ENCODE measurements around the gene RHOV.

The RHOV gene

DNA sequence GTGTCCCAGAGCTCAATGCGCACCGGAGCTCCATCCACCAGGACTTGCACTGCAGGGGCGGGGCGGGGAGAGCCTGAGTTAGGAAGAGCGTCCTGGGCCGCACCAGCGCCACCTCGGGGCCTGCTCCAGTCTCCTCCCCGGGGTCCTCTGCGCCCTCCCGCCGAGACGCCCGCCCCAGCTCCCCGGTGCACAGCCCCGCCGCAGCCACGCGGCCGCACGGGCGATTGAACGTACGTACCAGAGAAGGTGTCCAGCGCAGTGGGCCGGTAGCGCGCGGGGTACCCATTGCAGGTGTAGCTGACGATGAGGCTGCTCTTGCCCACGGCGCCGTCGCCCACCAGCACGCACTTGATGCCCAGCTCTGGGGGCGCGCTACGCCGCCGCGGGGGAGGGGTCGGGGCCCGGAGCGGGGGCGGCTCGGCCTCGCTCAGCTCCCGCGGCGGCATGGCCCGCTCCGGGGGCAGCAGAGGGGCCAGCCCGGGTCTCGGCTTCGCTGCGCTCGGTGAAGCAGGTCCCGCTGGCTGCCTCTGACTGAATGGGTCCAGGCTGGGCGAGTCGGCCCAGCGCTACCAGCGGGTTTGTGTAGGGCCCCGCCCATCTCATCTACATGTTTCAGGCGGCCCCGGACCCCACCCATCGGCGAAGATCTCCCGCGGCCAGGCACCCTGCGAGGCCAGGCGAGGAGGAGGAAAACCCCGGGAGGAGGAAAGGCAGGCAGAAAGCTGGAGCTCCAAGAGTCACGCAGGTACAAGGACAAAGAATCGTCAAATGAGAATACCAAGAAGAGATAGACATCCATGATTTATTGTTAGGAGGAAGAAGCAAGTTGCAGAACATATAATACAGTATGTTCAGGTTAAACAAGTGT lies at the start of gene RHOV:
RHOV (minus strand) TSS at position 541 of the 868 bp plus-strand sequence; CDS start at position 446, 95 bp downstream.
- Mint-ChIP-seq H3K4me1 (ENCODE audit: low read depth) (peaks cover 11% of the 10 kb centered on the region), H3K27me3 (ENCODE audit: low read depth) (peaks cover 18% of the 10 kb centered on the region), H3K36me3 (ENCODE audit: low read depth) (no peaks in the 10 kb centered on the region), H3K27ac (peak within 1 kb of the TSS; percentile 6), H3K4me3 (peak within 1 kb of the TSS; percentile 86), H3K9me3 (no peaks in the 10 kb centered on the region)
- DNase-seq (ENCODE audit: low spot score), result peak; percentile 67

DNA sequence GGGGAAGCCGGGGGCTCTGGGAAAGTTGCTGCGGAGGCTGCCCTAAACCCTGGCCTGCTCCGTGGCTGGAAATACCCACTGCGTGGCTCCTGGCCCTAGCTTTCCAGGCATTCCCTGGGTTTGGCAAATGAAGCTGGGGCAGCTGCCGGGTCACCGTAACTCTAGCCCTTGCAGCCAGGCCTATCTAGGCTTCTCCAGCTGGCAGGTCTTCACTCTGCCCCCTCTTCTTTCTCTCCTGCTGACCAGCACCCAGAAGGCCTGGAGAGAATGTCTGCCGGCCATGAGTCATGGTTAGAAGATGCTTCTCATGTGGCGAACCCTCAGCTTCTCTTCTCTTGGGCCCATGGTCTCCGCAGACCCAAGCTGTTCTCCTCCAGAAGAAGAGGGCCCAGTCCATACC lies 49.5 kb upstream of the RHOV start:
- H3K36me3 Mint-ChIP-seq (ENCODE audit: low read depth), result no peaks in the 10 kb centered on the region
- no peak overlapping the region for H3K4me3 Mint-ChIP-seq
- H3K9me3 Mint-ChIP-seq, result no peaks in the 10 kb centered on the region
- H3K27me3 Mint-ChIP-seq (ENCODE audit: low read depth), result peaks cover 43% of the 10 kb centered on the region
- peaks cover 8% of the 10 kb centered on the region for H3K4me1 Mint-ChIP-seq (ENCODE audit: low read depth)
- no peak for DNase-seq (ENCODE audit: low spot score)
- no peak overlapping the region for H3K27ac Mint-ChIP-seq

- Mint-ChIP-seq H3K4me1 (ENCODE audit: low read depth) (peaks cover 7% of the 10 kb centered on the region), H3K4me3 (no peak overlapping the region), H3K36me3 (ENCODE audit: low read depth) (no peaks in the 10 kb centered on the region), H3K27ac (no peak overlapping the region), H3K27me3 (ENCODE audit: low read depth) (peaks cover 37% of the 10 kb centered on the region), H3K9me3 (no peaks in the 10 kb centered on the region)
- no peak for DNase-seq (ENCODE audit: low spot score)
Measured at GRCh38 chr15:40922608-40923005, 48.6 kb upstream of the RHOV start.

- Mint-ChIP-seq H3K27ac (no peak overlapping the region), H3K27me3 (ENCODE audit: low read depth) (peaks cover 33% of the 10 kb centered on the region), H3K4me1 (ENCODE audit: low read depth) (peaks cover 5% of the 10 kb centered on the region), H3K9me3 (no peaks in the 10 kb centered on the region), H3K4me3 (no peak overlapping the region), H3K36me3 (ENCODE audit: low read depth) (no peaks in the 10 kb centered on the region)
- no peak for DNase-seq (ENCODE audit: low spot score)
Measured at GRCh38 chr15:40921949-40922607, 48.0 kb upstream of the RHOV start.

GRCh38 chr15:40918799-40919392 lies 44.9 kb upstream of the RHOV start:
- Mint-ChIP-seq H3K4me1 (ENCODE audit: low read depth) (no peaks in the 10 kb centered on the region), H3K9me3 (no peaks in the 10 kb centered on the region), H3K27me3 (ENCODE audit: low read depth) (peaks cover 10% of the 10 kb centered on the region), H3K4me3 (no peak overlapping the region), H3K36me3 (ENCODE audit: low read depth) (no peaks in the 10 kb centered on the region), H3K27ac (no peak overlapping the region)
- no peak for DNase-seq (ENCODE audit: low spot score)

DNA sequence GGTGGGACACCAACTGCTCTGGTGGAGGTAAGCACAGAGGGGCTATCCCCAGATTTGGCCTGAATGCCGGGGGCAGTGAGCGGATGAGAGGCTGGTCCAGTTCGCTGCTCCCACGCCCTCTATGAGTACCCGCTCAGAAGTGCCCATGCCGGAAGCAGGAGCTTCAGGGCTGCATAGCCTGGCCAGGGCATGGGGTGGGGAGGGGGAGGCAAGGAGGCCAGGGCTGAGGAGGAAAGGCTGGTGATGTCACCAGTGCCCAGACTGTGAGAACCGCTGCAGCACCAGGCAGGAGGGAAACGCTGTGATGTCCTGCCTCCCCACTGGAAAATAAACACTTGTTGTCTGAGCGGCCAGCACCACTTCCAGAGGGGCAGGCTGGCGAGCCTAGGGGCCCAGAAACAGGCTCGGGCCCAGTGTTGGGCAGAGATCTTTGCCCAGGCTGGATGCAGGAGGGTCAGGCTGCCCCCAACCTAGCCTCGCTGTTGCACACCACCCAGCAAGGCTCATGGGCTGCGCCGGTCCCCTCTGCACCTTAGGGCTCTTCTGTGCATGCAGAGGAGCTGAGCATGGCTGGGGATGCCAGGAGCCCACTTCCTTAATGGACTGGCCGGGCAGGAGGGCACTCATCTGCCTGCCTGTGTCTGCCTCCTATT lies 44.2 kb upstream of the RHOV start:
- Mint-ChIP-seq H3K36me3 (ENCODE audit: low read depth) (no peaks in the 10 kb centered on the region), H3K4me3 (no peak overlapping the region), H3K27me3 (ENCODE audit: low read depth) (peaks cover 6% of the 10 kb centered on the region), H3K4me1 (ENCODE audit: low read depth) (no peaks in the 10 kb centered on the region), H3K27ac (no peak overlapping the region), H3K9me3 (no peaks in the 10 kb centered on the region)
- DNase-seq (ENCODE audit: low spot score), result no peak

GRCh38 chr15:40917585-40917984 lies 43.6 kb upstream of the RHOV start:
- Mint-ChIP-seq H3K27ac (no peak overlapping the region), H3K4me1 (ENCODE audit: low read depth) (no peaks in the 10 kb centered on the region), H3K9me3 (no peaks in the 10 kb centered on the region), H3K36me3 (ENCODE audit: low read depth) (no peaks in the 10 kb centered on the region), H3K4me3 (no peak overlapping the region), H3K27me3 (ENCODE audit: low read depth) (peaks cover under 1% of the 10 kb centered on the region)
- DNase-seq (ENCODE audit: low spot score), result no peak

GRCh38 chr15:40915679-40916078 lies 41.6 kb upstream of the RHOV start:
- H3K9me3 Mint-ChIP-seq, result no peaks in the 10 kb centered on the region
- H3K4me3 Mint-ChIP-seq, result no peak overlapping the region
- DNase-seq (ENCODE audit: low spot score), result no peak

GRCh38 chr15:40915116-40915661 lies 41.2 kb upstream of the RHOV start:
- no peak overlapping the region for H3K4me3 Mint-ChIP-seq

More at GRCh38 chr15:40915679-40916078, 41.6 kb upstream of the RHOV start:
- Mint-ChIP-seq H3K4me1 (ENCODE audit: low read depth) (peaks cover 2% of the 10 kb centered on the region), H3K27ac (no peak overlapping the region), H3K36me3 (ENCODE audit: low read depth) (no peaks in the 10 kb centered on the region), H3K27me3 (ENCODE audit: low read depth) (no peaks in the 10 kb centered on the region)

DNA sequence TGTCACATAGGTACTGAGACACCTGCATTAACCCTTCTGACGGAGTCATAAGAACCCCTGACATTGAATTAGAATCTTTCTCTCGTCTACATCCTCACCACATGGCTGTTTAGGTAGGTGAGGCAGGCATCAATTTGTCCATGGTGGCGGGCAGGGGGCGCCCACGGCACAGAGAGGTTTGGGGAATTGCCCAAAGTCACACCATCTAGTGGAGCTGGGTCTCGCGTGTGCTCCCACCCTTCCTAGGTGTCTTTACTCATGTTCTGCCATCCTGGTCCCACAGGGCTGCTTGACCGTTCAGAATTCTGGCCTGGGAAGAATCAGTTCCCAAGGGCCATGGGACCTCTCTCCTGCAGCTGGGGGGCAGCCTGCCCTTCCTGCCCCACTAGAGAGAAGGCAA lies 40.5 kb upstream of the RHOV start:
- no peaks in the 10 kb centered on the region for H3K9me3 Mint-ChIP-seq
- H3K27ac Mint-ChIP-seq, result no peak overlapping the region
- H3K4me1 Mint-ChIP-seq (ENCODE audit: low read depth), result peaks cover 2% of the 10 kb centered on the region
- no peaks in the 10 kb centered on the region for H3K27me3 Mint-ChIP-seq (ENCODE audit: low read depth)
- H3K36me3 Mint-ChIP-seq (ENCODE audit: low read depth), result no peaks in the 10 kb centered on the region
- no peak overlapping the region for H3K4me3 Mint-ChIP-seq
- DNase-seq (ENCODE audit: low spot score), result no peak

More at GRCh38 chr15:40915116-40915661, 41.2 kb upstream of the RHOV start:
- Mint-ChIP-seq H3K27ac (no peak overlapping the region), H3K9me3 (no peaks in the 10 kb centered on the region), H3K36me3 (ENCODE audit: low read depth) (no peaks in the 10 kb centered on the region), H3K27me3 (ENCODE audit: low read depth) (no peaks in the 10 kb centered on the region), H3K4me1 (ENCODE audit: low read depth) (peaks cover 2% of the 10 kb centered on the region)
- DNase-seq (ENCODE audit: low spot score), result no peak

- no peak overlapping the region for H3K27ac Mint-ChIP-seq
Measured at GRCh38 chr15:40914013-40914412, 40.0 kb upstream of the RHOV start.

DNA sequence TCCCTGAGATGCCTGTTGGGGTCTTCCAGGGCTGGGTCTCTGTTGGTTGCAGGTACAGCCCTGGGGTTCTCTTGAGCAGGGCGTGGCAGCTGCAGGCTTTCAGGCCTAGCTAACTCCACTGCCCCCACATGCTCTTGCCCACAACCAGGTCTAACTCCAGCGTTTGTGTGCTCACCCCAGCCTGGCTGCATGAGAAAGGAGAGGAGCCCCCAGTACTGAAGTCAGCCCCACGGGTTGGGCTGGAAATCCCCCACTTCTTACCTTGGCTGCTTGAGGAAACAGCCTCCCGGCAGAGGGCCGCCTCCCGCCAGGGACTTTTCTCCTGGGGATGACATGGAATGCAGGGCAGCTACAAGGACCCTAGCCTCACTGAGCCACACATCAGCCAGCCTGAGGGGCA lies 38.4 kb upstream of the RHOV start:
- H3K4me1 Mint-ChIP-seq (ENCODE audit: low read depth), result peaks cover 4% of the 10 kb centered on the region
- H3K36me3 Mint-ChIP-seq (ENCODE audit: low read depth), result no peaks in the 10 kb centered on the region
- no peak overlapping the region for H3K4me3 Mint-ChIP-seq
- H3K9me3 Mint-ChIP-seq, result no peaks in the 10 kb centered on the region
- no peak for DNase-seq (ENCODE audit: low spot score)
- no peak overlapping the region for H3K27ac Mint-ChIP-seq
- no peaks in the 10 kb centered on the region for H3K27me3 Mint-ChIP-seq (ENCODE audit: low read depth)

More at GRCh38 chr15:40914013-40914412, 40.0 kb upstream of the RHOV start:
- Mint-ChIP-seq H3K4me3 (no peak overlapping the region), H3K36me3 (ENCODE audit: low read depth) (no peaks in the 10 kb centered on the region), H3K4me1 (ENCODE audit: low read depth) (peaks cover 2% of the 10 kb centered on the region), H3K9me3 (no peaks in the 10 kb centered on the region), H3K27me3 (ENCODE audit: low read depth) (no peaks in the 10 kb centered on the region)
- no peak for DNase-seq (ENCODE audit: low spot score)

- DNase-seq (ENCODE audit: low spot score), result no peak
- Mint-ChIP-seq H3K27me3 (ENCODE audit: low read depth) (no peaks in the 10 kb centered on the region), H3K4me1 (ENCODE audit: low read depth) (peaks cover 7% of the 10 kb centered on the region), H3K4me3 (no peak overlapping the region), H3K27ac (no peak overlapping the region), H3K9me3 (no peaks in the 10 kb centered on the region), H3K36me3 (ENCODE audit: low read depth) (no peaks in the 10 kb centered on the region)
Measured at GRCh38 chr15:40911693-40912092, 37.7 kb upstream of the RHOV start.

Measured in T-helper 2 cell treated with Interferon-gamma antibody and Interleukin-4, amounts not matched to agents 5 μg/mL and 100 μg/mL, for 36 hours (primary cell).